ENCODE measurements around the gene ARID1B.

- TF ChIP-seq CTCF (IDR thresholded peaks at IDR 0.05) = no peak
- TF ChIP-seq POLR2A (IDR thresholded peaks at IDR 0.05) = no peak
Measured at GRCh38 chr6:157225575-157225995, 448.4 kb downstream of the ARID1B start.
